OCI-LY7 (cell line): ENCODE measurements around the gene TFEC.

Experiments used
- EZH2phosphoT487 ChIP-seq: fragments of 200-600 bp; sonication (generic); IDR thresholded peaks from 2 replicates; pipeline ENCODE4 v1.6.1; 2018; ENCODE audit warnings: low read depth, borderline replicate concordance, mild to moderate bottlenecking, mixed run types, antibody characterized with exemption, low read length, moderate library complexity, mixed read lengths
- TF ChIP-seq, protein P1 (sequence below): fragments of 200-600 bp; sonication (generic); conservative IDR thresholded peaks from 2 replicates; pipeline ENCODE4 v1.5.1; 2014; ENCODE audit warnings: mild to moderate bottlenecking, antibody characterized with exemption, low read length, moderate library complexity, mixed read lengths

GRCh38 chr7:116027786-116028185 lies 2.8 kb downstream of the TFEC start:
- TF ChIP-seq, protein P1, sequence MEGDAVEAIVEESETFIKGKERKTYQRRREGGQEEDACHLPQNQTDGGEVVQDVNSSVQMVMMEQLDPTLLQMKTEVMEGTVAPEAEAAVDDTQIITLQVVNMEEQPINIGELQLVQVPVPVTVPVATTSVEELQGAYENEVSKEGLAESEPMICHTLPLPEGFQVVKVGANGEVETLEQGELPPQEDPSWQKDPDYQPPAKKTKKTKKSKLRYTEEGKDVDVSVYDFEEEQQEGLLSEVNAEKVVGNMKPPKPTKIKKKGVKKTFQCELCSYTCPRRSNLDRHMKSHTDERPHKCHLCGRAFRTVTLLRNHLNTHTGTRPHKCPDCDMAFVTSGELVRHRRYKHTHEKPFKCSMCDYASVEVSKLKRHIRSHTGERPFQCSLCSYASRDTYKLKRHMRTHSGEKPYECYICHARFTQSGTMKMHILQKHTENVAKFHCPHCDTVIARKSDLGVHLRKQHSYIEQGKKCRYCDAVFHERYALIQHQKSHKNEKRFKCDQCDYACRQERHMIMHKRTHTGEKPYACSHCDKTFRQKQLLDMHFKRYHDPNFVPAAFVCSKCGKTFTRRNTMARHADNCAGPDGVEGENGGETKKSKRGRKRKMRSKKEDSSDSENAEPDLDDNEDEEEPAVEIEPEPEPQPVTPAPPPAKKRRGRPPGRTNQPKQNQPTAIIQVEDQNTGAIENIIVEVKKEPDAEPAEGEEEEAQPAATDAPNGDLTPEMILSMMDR = no peak
- no peak for TF ChIP-seq EZH2phosphoT487
